ENCODE results near the gene ANKRD52. TPM values are rescaled to one million over a fixed set of nuclear protein-coding genes. Genes with fewer than 3 reads are reported as not detected.

The ANKRD52 gene
- total and polyA plus RNA-seq, 10 of the 15 experiments (the other 5 are each of a cell fraction or from before 2014, with no cell fraction given): 0.90 to 55.3 (median 16.1) TPM

- TF ChIP-seq E2F4 (IDR thresholded peaks at IDR 0.05; ENCODE audit: low read depth, low read length) (no peak), FOS (IDR thresholded peaks at IDR 0.05; ENCODE audit: borderline replicate concordance, extremely low read depth, insufficient read length) (no peak), MEF2B (IDR thresholded peaks at IDR 0.05; ENCODE audit: partially characterized antibody, poor library complexity, severe bottlenecking) (no peak), TCF7 (IDR thresholded peaks at IDR 0.05; ENCODE audit: borderline replicate concordance) (no peak), MTA3 (IDR thresholded peaks at IDR 0.05; ENCODE audit: borderline replicate concordance, low read length) (no peak)
These were observed 20.7 kb upstream of the ANKRD52 start (continued) for GRCh38 chr12:56278905-56279304.

GRCh38 chr12:56274299-56274698 lies 16.1 kb upstream of the ANKRD52 start:
- ChIA-PET POLR2A (no interaction called here), CTCF (interaction anchor here (0.6 kb wide), 1 partner anchor 185 kb away, joined by 3 read pairs; no protein-coding TSS in a partner anchor), SMC1A (ENCODE audit: uncharacterized antibody, unreplicated experiment) (no interaction called here), RAD21 (ENCODE audit: unreplicated experiment) (no interaction called here)
- H3K9ac ChIP-seq (ENCODE audit: control insufficient read depth, insufficient read depth, low read length): no peak overlapping the region
- H2AFZ ChIP-seq (ENCODE audit: control insufficient read depth, low read depth, low read length): no peak overlapping the region
- DNase-seq (ENCODE audit: low read depth, low spot score): no peak
- no peaks in the 10 kb centered on the region for H3K4me1 ChIP-seq (ENCODE audit: control insufficient read depth, insufficient read depth, low read length)
- ATAC-seq: no peak
- in situ Hi-C loops (cut with MboI) (no loop called here), intact Hi-C loops (cut with micrococcal nuclease; ENCODE audit: unreplicated experiment) (no loop called here)
- H3K4me2 ChIP-seq (ENCODE audit: control insufficient read depth, insufficient read depth): no peak overlapping the region
- FAIRE-seq: no peak
- BruUV-seq (replicated peaks): no TSS peak
- no peak overlapping the region for H3K4me3 ChIP-seq
- no peaks in the 10 kb centered on the region for H4K20me1 ChIP-seq (ENCODE audit: control insufficient read depth, insufficient read depth)
- H3K27ac ChIP-seq (ENCODE audit: control insufficient read depth, insufficient read depth): no peak overlapping the region
- 100% methylated on average over 2 of the region's 2 CpGs for WGBS (ENCODE audit: insufficient coverage, insufficient replicate concordance, low lambda C conversion rate, missing lambda C conversion rate)
- H3K27me3 ChIP-seq (replicated peaks in 1 of 2; ENCODE audit: control insufficient read depth in 2 of 2, insufficient read depth in 2 of 2, low read length in 1 of 2): no peaks in the 10 kb centered on the region
- H3K79me2 ChIP-seq (ENCODE audit: control insufficient read depth, insufficient read depth, low read length): no peaks in the 10 kb centered on the region
- H3K9me3 ChIP-seq (replicated peaks; ENCODE audit: control insufficient read depth, insufficient read depth, low read length): no peaks in the 10 kb centered on the region
- peaks cover 15 to 18% of the 10 kb centered on the region in 2 experiments for H3K36me3 ChIP-seq (ENCODE audit: control insufficient read depth in 2 of 2, insufficient read depth in 2 of 2, low read length in 1 of 2)
- TF ChIP-seq E2F8 (IDR thresholded peaks at IDR 0.05; ENCODE audit: low read depth, partially characterized antibody): no peak
- no peak for TF ChIP-seq RFX5 (IDR thresholded peaks at IDR 0.05; ENCODE audit: low read depth, low read length)
- no peak for TF ChIP-seq TBL1XR1 (IDR thresholded peaks at IDR 0.05; ENCODE audit: low read depth, low read length)
- TF ChIP-seq PBX3 (IDR thresholded peaks at IDR 0.05; ENCODE audit: insufficient replicate concordance, low read depth, low read length): no peak
- TF ChIP-seq CREM (IDR thresholded peaks at IDR 0.05; ENCODE audit: low read depth): no peak
- no peak for TF ChIP-seq PRDM15 (CRISPR knock-in tag; IDR thresholded peaks at IDR 0.05)

All from GM12878 (cell line).